H7 (cell line): ENCODE measurements around the gene RPS27L. TPM values are rescaled to one million over a fixed set of nuclear protein-coding genes. Genes with fewer than 3 reads are reported as not detected.

Source experiments
- DNase-seq: peaks from one replicate; pipeline ENCODE4 v3.0.0; 2012
- H3K27me3 ChIP-seq: 2 replicates; pipeline ENCODE4 v1.6.0; 2011; ENCODE audit warnings: mild to moderate bottlenecking, low read length; ENCODE audit not compliant: control insufficient read depth, insufficient read depth
- H3K36me3 ChIP-seq: replicated peaks from 2 replicates; pipeline ENCODE4 v1.5.1; 2011; ENCODE audit warnings: low read length; ENCODE audit not compliant: control insufficient read depth, insufficient read depth
- H3K4me3 ChIP-seq: 2 replicates; pipeline ENCODE4 v1.5.1; 2011; ENCODE audit warnings: low read depth, mild to moderate bottlenecking, control low read depth, low read length, moderate library complexity; ENCODE audit not compliant: insufficient read depth
- total RNA-seq: library from RNA; depleted of rRNA; stranded (reverse); fragments of >200 nt; shearing (Covaris generic); gene quantifications from 2 replicates; pipeline ENCODE4 v1.2.3, GENCODE V29; 2014

Gene RPS27L
- total RNA-seq, 1 experiment from 2014 or later, result 26.9 TPM

DNA sequence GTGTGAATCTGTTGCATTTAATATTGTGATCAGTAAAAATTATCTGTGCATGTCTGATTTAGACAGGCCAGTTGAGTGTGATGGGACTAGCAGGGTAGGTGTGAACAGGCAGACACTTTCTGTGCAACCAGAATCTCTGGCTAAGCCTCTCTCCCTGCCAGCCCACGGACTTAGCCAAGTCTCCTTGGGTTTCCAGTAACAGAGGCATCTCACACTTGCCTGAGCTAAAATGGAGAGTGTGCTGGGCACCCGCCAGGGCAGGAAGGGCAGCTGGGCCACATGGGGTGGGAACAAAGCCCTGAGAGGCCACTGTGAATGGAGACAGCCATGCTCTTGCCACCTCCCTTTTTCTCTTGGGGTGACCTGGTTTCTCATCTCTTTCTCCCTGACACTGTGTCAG is 12.5 kb upstream of the RPS27L start:
- DNase-seq, result no peak
- no peak overlapping the region for H3K4me3 ChIP-seq
- no peaks in the 10 kb centered on the region for H3K36me3 ChIP-seq
- no peaks in the 10 kb centered on the region for H3K27me3 ChIP-seq

DNA sequence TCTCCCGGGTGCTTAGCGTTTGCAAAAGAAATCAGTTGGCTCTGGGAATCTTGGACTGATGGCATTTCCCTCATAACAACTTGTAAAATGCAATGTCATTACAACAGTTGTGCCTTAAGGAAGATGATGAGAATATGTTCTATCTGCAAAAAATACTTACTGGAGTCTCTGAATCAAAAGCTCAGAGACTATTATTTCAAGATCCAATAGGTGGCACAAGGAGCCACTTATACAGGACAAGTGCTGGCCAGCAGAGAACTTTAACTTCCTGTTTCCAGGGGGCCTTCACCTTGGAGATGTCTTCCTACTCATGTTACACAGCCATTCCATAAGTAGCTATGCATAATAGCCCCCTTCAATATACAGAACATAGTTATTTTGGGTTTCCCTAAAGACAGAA is 8.9 kb upstream of the RPS27L start:
- DNase-seq, result peak; percentile 32
- H3K4me3 ChIP-seq, result no peak overlapping the region
- no peaks in the 10 kb centered on the region for H3K36me3 ChIP-seq
- H3K27me3 ChIP-seq, result no peaks in the 10 kb centered on the region

DNA sequence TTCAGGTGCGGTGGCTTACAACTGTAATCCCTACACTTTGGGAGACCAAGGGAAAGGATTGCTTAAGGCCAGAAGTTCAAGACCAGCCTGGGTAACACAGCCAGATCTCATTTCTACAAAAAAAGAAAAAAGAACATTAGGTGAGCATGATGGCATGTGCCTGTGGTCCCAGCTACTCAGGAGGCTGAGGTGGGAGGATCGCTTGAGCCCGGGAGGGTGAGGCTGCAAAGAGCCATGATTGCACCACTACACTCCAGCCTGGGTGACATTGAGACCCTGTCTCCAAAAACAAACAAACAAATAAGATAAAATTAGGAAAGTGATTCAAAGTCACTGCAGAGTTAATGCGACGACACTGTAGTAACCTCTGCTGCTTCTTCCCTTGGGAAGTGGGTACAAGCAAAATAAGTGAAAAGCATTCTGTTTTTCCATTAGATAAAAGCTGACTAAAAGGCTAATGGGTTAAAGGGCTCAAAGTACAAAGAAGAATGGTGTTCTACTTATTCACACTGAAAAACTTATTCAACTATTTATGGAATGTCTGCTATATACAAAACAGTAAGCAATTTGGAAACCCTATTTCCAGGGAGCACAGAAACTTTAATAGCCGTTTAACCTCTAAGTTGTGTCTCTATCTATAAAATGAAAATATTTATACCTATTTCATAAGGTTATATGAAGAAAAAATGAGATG is 8.0 kb upstream of the RPS27L start:
- Histone ChIP-seq H3K36me3 (no peaks in the 10 kb centered on the region), H3K4me3 (no peak overlapping the region), H3K27me3 (no peaks in the 10 kb centered on the region)
- DNase-seq, result no peak

DNA sequence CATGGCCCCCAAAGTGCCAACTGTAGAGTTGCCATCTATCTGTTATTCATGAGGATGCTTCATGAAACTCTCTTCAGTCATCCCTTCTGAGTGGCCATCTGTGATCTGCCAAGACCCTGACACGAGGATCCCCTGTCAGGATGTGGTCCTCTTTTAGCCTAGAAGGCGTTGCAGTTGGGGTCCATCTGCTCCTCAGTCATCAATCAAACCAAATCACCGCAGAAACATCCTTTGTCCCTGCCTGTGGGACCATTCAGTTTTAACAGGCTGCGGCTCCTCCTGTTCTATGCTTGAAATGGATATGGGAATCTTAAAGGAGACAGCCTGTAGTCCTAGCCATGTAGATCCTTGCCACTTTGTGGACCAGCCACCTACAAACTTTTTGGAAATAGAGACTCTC is 5.9 kb upstream of the RPS27L start:
- no peaks in the 10 kb centered on the region for H3K36me3 ChIP-seq
- no peaks in the 10 kb centered on the region for H3K27me3 ChIP-seq
- no peak for DNase-seq
- no peak overlapping the region for H3K4me3 ChIP-seq

DNA sequence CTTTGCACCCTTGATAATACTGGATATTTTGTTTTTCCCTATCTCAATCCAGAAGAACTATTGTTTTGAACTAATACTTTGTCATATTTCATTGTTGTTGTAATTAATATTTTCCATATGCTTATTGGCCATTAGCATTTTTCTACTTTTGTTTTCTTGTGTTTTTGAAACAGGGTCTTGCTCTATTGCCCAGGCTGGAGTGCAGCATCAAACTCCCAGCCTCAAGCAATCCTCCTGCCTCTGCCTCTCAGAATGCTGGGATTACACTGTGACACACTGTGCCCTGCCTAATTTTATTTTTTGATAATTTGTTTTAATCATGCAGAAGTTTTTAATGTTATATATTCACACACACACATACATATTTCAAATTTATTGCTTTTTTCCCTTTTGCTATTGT is 3.4 kb upstream of the RPS27L start:
- Histone ChIP-seq H3K4me3 (no peak overlapping the region), H3K36me3 (no peaks in the 10 kb centered on the region), H3K27me3 (no peaks in the 10 kb centered on the region; the same call in 1 of the 2 replicates)
- DNase-seq, result no peak

DNA sequence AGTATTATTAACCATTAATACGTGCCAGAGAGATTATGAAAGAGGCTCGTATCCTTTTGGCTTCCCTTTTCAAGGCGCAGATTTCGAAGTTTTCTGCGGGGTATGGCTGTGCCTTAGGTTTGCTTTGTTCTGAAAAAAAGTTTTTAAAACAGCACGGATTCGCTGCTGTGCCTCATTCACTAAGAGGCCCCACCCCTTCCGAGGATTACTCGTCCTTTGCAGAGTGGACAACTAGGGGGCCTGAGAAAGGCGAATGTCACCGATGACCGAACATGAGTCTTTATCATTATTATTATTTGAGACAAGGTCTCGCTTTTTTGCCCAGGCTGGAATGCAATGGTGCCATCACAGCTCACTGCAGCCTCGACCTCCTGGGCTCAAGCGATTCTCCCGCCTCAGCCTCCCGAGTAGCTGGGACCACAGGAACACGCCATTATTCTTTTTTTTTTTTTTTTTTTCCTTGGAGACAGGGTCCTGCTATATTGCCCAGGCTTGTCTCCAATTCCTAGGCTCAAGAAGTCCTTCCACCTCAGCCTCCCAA is 684 bp upstream of the RPS27L start:
- H3K27me3 ChIP-seq, result no peaks in the 10 kb centered on the region; the same call in 1 of the 2 replicates
- H3K4me3 ChIP-seq, result peak overlapping the region; percentile 87
- H3K36me3 ChIP-seq, result peaks cover 4% of the 10 kb centered on the region
- peak; percentile 65 for DNase-seq

DNA sequence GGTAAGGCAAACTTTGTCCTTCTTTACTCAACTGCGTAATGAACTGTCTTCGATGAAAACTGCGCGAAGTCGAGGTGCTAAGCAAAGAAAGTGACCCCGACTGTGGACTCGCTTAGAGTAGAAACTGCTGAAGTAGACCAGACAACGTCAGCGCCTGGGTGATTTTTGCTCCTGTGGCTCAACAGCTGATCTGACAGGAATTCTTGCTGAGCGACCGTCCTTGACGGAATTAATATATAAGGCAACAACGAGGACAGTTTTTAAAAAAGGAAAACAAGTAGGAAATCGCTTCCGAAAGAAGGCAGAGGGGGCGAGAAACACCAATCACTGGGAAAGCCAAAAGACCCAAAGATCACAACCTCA is 541 bp downstream of the RPS27L start:
- no peaks in the 10 kb centered on the region; the same call in 1 of the 2 replicates for H3K27me3 ChIP-seq
- peak; percentile 43 for DNase-seq
- peak overlapping the region; percentile 87 for H3K4me3 ChIP-seq
- H3K36me3 ChIP-seq, result peaks cover 8% of the 10 kb centered on the region

DNA sequence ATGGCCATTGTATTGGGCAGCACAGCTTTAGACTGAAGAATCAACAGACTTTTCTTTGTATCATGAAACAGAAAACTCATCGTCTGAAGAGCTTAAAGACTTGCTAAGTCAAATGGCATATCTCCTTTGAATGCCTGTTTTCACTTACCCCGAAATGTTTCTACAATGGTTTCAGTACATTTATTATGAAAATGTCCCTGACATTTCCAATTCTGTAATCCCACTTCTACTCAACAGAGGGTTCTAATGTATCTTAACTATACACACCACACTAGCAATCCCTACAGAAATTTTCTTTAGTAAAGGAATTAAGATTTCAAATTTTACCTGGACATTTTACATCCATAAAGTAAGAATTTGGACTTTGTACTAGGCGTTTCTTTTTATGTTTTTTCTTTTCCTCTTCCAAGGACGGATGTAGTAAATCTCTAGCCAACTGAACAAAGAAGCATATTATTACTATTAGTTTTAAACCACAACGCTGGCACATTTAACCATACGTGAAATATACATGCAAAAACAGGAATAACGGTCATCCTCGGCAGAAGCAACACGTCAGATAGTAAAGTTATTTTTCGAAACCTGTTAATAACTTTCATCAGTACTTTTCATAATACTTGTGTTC is 1.1 kb downstream of the RPS27L start:
- no peak for DNase-seq
- peak overlapping the region; percentile 87 for H3K4me3 ChIP-seq
- H3K27me3 ChIP-seq, result no peaks in the 10 kb centered on the region; the same call in 1 of the 2 replicates
- H3K36me3 ChIP-seq, result peaks cover 8% of the 10 kb centered on the region

DNA sequence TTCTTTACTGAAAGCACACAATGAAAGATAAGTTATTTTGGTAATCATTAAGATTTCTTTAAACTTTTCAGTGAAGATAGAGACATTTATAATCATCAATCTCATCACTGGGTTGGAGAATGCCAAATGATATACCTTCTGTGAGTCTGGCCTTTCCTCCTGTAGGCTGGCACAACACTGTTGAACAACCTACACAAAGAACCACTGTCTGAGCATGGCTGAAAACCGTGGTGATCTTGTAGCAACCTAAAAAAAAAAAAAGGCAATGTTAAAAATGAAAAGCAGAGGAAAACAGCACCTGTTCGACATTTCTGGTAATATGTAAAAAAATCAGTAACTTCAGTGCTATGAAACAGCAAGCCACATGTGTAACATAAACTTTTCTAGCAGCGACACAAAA is 1.8 kb downstream of the RPS27L start:
- H3K36me3 ChIP-seq, result peaks cover 8% of the 10 kb centered on the region
- H3K4me3 ChIP-seq, result no peak overlapping the region
- DNase-seq, result no peak
- no peaks in the 10 kb centered on the region; the same call in 1 of the 2 replicates for H3K27me3 ChIP-seq

DNA sequence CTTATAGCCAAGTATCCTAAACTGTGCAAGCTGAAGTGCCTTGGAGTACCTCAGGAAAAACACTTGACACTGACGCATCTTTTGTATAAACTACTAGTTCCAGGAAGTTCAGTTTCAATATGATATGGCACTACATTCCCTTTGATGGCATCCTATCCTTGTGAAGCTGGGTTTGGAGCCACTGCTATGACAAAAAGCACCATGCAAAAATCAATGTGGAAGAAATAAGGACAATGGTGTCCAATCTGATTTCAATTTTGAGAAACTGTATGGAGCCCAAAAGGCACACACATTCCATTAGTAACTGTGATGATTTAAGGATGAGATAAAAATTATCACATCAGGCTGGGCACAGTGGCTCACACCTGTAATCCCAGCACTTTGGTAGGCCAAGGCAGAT is 5.6 kb downstream of the RPS27L start:
- Histone ChIP-seq H3K27me3 (no peaks in the 10 kb centered on the region; the same call in 1 of the 2 replicates), H3K4me3 (no peak overlapping the region), H3K36me3 (peaks cover 8% of the 10 kb centered on the region)
- no peak for DNase-seq

DNA sequence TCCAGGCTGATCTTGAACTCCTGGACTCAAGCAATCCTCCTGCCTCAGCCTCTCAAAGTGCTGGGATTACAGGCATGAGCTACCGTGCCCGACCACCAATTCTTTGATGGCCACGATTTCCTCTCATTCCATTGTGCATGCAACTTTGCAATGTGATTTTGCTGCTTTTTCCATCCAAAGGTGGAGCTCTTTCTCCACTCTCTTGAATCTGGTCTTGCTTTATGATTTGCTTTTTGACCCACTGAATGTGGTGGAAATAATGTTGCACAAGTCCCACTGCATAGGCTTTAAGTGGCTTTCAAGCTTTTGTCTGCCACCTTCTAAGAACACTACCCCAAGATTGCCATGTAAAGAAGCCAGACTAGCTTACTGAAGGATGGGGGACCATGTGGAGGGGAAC is 10.6 kb downstream of the RPS27L start:
- no peaks in the 10 kb centered on the region; the same call in 1 of the 2 replicates for H3K36me3 ChIP-seq
- DNase-seq, result no peak
- H3K27me3 ChIP-seq, result no peaks in the 10 kb centered on the region
- no peak overlapping the region for H3K4me3 ChIP-seq

DNA sequence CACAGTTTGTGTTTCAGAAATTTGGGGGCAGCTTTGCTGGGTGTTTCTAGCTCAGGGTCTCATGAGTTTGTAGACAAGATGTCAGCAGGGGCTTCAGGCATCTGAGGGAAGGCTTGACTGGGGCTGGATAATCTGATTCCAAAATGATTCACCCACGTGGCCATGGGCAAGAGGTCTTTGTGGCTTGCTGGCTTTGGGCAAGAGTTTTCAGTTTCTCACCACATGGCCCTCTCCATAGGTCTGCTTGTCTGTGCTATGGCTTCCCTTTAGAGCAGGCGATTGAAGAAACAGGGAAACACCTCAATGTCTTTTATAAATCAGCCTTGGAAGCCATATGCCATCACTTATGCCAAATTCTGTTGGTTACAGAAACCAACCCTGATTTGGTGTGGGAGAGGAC is 11.9 kb downstream of the RPS27L start:
- Histone ChIP-seq H3K27me3 (no peaks in the 10 kb centered on the region), H3K36me3 (no peaks in the 10 kb centered on the region; the same call in 1 of the 2 replicates), H3K4me3 (no peak overlapping the region)
- no peak for DNase-seq

DNA sequence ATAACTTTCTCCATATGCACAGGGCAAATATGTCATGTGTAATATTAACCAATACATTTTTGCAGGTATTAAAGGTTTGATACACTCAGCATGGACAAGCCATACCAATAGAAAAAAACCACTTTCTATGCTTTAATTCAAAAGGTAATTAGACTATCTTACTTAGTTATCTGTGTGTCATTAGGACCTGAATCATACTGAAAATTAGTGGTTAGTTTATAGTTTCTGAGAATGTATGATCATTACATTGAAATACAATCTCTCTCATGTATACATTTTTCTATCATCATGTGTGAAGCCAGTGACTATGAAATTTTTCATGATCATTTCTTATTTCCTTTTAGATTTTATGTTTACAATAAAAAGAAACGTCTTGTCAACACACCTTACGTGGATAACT is 16.3 kb downstream of the RPS27L start:
- DNase-seq, result no peak
- Histone ChIP-seq H3K27me3 (no peaks in the 10 kb centered on the region), H3K36me3 (no peaks in the 10 kb centered on the region; the same call in 1 of the 2 replicates), H3K4me3 (no peak overlapping the region)

DNA sequence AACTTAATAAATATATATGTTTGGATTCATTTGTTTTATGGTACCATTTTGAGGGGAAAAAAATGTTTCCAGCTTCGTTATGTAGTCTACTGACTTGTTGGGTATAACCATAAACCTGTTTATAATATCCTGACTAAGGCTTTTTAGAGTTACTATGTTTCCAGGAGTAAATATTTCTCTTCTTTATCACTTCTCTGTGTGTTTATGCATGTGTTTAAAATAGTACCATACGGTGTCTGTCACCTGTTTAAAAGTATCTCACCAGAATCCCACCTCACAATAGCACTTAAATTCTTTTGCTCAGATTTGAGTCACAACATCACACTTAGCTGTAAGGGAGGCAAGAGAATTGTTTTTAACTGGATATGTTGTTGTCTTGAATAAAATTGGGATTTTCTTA is 20.5 kb downstream of the RPS27L start:
- no peak overlapping the region for H3K4me3 ChIP-seq

DNA sequence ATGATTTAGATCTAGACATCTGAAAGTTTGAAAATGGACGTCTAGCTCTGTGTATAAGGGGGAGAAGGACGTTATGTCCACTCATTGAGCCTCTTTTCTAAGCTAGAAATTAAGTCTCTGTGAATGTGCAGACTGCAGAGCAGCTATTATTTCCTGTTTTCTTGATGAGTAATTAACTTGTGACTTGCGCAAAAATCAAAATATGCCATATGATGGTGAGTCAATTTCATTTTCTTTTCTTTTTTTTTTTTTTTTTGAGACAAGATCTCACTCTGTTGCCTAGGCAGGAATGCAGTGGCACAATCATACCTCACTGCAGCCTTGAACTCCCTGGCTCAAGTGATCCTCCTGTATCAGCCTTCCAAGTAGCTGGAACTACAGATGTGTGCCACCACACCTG is 21.5 kb downstream of the RPS27L start:
- H3K36me3 ChIP-seq, result no peaks in the 10 kb centered on the region
- no peak for DNase-seq
- H3K4me3 ChIP-seq, result no peak overlapping the region
- no peaks in the 10 kb centered on the region for H3K27me3 ChIP-seq

More for the DNA sequence above, 20.5 kb downstream of the RPS27L start:
- H3K36me3 ChIP-seq, result no peaks in the 10 kb centered on the region
- no peaks in the 10 kb centered on the region for H3K27me3 ChIP-seq
- DNase-seq, result no peak
